Panc1 (cell line): Measurements from ENCODE around the gene PI4K2B. TPM values are rescaled to one million over a fixed set of nuclear protein-coding genes. Genes with fewer than 3 reads are reported as not detected.

Experiments
- ATAC-seq: fragments of 200-7000 bp; cut with Tn5 transposase; 2 replicates; pipeline ENCODE4 v1.9.1; 2020; ENCODE audit warnings: mild to moderate bottlenecking, moderate library complexity
- BruUV-seq: library from RNA; stranded (reverse); fragments of 400-500 nt; replicated peaks from 2 replicates; lab custom pipeline; 2021; lab: Mats Ljungman, UMichigan
- CTCF ChIA-PET: fragments of 300-600 bp; sonication (Branson Sonifier 250); formaldehyde crosslinking; loops from one replicate; lab custom pipeline; 2022; ENCODE audit warnings: antibody characterized with exemption; lab: Charles Lee
- POLR2A ChIA-PET: fragments of 300-600 bp; sonication (Branson Sonifier 250); formaldehyde crosslinking; loops from one replicate; lab custom pipeline; 2022; ENCODE audit warnings: antibody characterized with exemption; lab: Charles Lee
- DNase-seq: peaks from one replicate; pipeline ENCODE4 v3.0.0-alpha.2; 2010; ENCODE audit warnings: low read depth, low spot score
- H3K27ac ChIP-seq: 2 replicates; pipeline ENCODE4 v1.5.1; 2011; ENCODE audit warnings: mild to moderate bottlenecking, low read length, inconsistent platforms
- H3K27me3 ChIP-seq: fragments of 200-500 bp; sonication (Bioruptor generic); 2 replicates; pipeline ENCODE4 v1.6.0; 2014; ENCODE audit warnings: low read length, inconsistent platforms; ENCODE audit not compliant: control insufficient read depth, insufficient read depth
- H3K36me3 ChIP-seq: fragments of 200-500 bp; sonication (Bioruptor generic); 2 replicates; pipeline ENCODE4 v1.5.1; 2014; ENCODE audit warnings: inconsistent platforms, mild to moderate bottlenecking, low read length, moderate library complexity; ENCODE audit not compliant: control insufficient read depth, insufficient read depth
- H3K4me1 ChIP-seq: 2 replicates; pipeline ENCODE4 v1.5.1; 2011; ENCODE audit warnings: inconsistent platforms, mild to moderate bottlenecking, low read length, moderate library complexity; ENCODE audit not compliant: control insufficient read depth, insufficient read depth
- H3K4me3 ChIP-seq, 2 experiments: 2 replicates each; pipeline ENCODE4 v1.5.1; 2011 to 2012; ENCODE audit warnings: low read depth in 2 of 2, low read length in 2 of 2, mild to moderate bottlenecking in 2 of 2, inconsistent platforms in 1 of 2, moderate library complexity in 1 of 2
- H3K9me3 ChIP-seq: fragments of 200-500 bp; sonication (Bioruptor generic); 2 replicates; pipeline ENCODE4 v1.5.1; 2014; ENCODE audit warnings: low read depth, mild to moderate bottlenecking, inconsistent platforms, low read length, moderate library complexity; ENCODE audit not compliant: control insufficient read depth, insufficient read depth
- POLR2AphosphoS5 ChIP-seq: IDR thresholded peaks from 2 replicates; pipeline ENCODE4 v1.6.1; 2012; ENCODE audit warnings: mild to moderate bottlenecking, low read depth, low read length, moderate library complexity
- SIN3A ChIP-seq: IDR thresholded peaks from 2 replicates; pipeline ENCODE4 v1.6.1; 2012; ENCODE audit warnings: low read depth, mild to moderate bottlenecking, low read length, moderate library complexity, borderline replicate concordance; ENCODE audit not compliant: insufficient read depth
- TCF7L2 ChIP-seq: IDR thresholded peaks from 2 replicates; pipeline ENCODE4 v1.6.1; 2011; ENCODE audit warnings: mild to moderate bottlenecking, low read depth, low read length, inconsistent platforms
- in situ Hi-C: cut with HindIII; loops from 2 replicates; pipeline ENCODE4 v1.10.0; 2016; ENCODE audit warnings: low sequenced_read_pairs, low pct_unique_long_range_greater_than_20kb
- intact Hi-C: fragments of 100-400 bp; cut with micrococcal nuclease; formaldehyde crosslinking; loops from one replicate; pipeline ENCODE4 v1.10.0; 2022; ENCODE audit not compliant: unreplicated experiment
- total RNA-seq: library from RNA; stranded (reverse); gene quantifications from one replicate; pipeline ENCODE4 v1.2.1, GENCODE V29; 2021; ENCODE audit not compliant: unreplicated experiment
- TF ChIP-seq, protein P1 (sequence below): fragments of 450-650 bp; IDR thresholded peaks from 2 replicates; pipeline ENCODE4 v1.5.1; 2017; ENCODE audit warnings: mild to moderate bottlenecking
- TF ChIP-seq, protein P2 (sequence below), 2 experiments: IDR thresholded peaks; 2 replicates each; pipeline ENCODE4 v1.6.1; 2011 to 2012; ENCODE audit warnings: low read depth in 2 of 2, control low read depth in 1 of 2, low read length in 1 of 2, mild to moderate bottlenecking in 1 of 2, moderate library complexity in 1 of 2; ENCODE audit not compliant: insufficient read depth in 1 of 2

The PI4K2B gene
- total RNA-seq, 1 experiment from 2014 or later = 9.6 TPM

DNA sequence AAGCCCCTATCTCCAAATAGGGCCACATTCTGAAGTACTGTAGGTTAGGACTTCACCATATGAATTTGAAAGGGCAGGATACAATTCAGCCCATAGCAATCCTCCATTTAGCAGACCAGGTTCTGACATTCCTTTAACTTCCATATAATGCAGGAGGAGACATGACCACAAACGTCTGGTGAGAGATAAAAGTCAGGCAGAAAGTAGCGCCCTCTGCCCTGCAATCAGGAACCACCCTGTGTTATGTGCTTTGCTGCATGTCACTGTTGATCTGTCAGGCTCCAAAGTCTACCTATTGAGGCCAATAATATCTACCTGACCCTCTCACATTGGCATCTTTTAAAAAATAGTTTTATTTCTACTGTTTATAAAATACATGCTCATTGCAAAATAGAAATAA lies 43.4 kb upstream of the PI4K2B start:
- Histone ChIP-seq H3K36me3 (no peaks in the 10 kb centered on the region), H3K27me3 (no peaks in the 10 kb centered on the region), H3K4me3 (no peak overlapping the region), H3K9me3 (no peaks in the 10 kb centered on the region), H3K27ac (no peak overlapping the region), H3K4me1 (no peaks in the 10 kb centered on the region)
- intact Hi-C loops (no loop called here), in situ Hi-C loops (no loop called here)
- ATAC-seq (no peak), DNase-seq (no peak)
- no TSS peak for BruUV-seq
- CTCF ChIA-PET = no interaction called here
- no peak for TF ChIP-seq TCF7L2
- TF ChIP-seq, protein P1, sequence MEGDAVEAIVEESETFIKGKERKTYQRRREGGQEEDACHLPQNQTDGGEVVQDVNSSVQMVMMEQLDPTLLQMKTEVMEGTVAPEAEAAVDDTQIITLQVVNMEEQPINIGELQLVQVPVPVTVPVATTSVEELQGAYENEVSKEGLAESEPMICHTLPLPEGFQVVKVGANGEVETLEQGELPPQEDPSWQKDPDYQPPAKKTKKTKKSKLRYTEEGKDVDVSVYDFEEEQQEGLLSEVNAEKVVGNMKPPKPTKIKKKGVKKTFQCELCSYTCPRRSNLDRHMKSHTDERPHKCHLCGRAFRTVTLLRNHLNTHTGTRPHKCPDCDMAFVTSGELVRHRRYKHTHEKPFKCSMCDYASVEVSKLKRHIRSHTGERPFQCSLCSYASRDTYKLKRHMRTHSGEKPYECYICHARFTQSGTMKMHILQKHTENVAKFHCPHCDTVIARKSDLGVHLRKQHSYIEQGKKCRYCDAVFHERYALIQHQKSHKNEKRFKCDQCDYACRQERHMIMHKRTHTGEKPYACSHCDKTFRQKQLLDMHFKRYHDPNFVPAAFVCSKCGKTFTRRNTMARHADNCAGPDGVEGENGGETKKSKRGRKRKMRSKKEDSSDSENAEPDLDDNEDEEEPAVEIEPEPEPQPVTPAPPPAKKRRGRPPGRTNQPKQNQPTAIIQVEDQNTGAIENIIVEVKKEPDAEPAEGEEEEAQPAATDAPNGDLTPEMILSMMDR = no peak
- TF ChIP-seq, protein P2, sequence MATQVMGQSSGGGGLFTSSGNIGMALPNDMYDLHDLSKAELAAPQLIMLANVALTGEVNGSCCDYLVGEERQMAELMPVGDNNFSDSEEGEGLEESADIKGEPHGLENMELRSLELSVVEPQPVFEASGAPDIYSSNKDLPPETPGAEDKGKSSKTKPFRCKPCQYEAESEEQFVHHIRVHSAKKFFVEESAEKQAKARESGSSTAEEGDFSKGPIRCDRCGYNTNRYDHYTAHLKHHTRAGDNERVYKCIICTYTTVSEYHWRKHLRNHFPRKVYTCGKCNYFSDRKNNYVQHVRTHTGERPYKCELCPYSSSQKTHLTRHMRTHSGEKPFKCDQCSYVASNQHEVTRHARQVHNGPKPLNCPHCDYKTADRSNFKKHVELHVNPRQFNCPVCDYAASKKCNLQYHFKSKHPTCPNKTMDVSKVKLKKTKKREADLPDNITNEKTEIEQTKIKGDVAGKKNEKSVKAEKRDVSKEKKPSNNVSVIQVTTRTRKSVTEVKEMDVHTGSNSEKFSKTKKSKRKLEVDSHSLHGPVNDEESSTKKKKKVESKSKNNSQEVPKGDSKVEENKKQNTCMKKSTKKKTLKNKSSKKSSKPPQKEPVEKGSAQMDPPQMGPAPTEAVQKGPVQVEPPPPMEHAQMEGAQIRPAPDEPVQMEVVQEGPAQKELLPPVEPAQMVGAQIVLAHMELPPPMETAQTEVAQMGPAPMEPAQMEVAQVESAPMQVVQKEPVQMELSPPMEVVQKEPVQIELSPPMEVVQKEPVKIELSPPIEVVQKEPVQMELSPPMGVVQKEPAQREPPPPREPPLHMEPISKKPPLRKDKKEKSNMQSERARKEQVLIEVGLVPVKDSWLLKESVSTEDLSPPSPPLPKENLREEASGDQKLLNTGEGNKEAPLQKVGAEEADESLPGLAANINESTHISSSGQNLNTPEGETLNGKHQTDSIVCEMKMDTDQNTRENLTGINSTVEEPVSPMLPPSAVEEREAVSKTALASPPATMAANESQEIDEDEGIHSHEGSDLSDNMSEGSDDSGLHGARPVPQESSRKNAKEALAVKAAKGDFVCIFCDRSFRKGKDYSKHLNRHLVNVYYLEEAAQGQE (IDR thresholded peaks at IDR 0.05; ENCODE audit: insufficient read depth in 1 of 2, low read depth in 2 of 2, low read length in 1 of 2) = no peak
- TF ChIP-seq SIN3A = no peak
- TF ChIP-seq POLR2AphosphoS5 = no peak
- POLR2A ChIA-PET = no interaction called here

DNA sequence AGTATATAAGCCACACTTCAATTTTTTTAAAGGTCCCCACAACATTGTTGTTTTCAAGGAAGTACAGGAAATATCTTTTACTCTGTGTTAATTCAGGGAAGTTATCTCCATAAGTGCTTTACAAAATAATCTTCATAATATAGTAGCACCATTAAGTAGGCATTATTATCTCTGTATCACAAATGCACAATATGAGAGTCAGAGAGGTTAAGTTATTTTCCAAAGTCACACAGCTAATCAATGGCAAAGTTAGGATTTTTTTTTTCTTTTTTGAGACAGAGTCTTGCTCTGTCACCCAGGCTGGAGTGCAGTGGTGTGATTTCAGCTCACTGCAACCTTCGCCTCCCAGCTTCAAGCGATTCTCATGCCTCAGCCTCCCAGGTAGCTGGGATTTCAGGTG lies 35.1 kb upstream of the PI4K2B start:
- Histone ChIP-seq H3K27ac (no peak overlapping the region), H3K4me1 (no peaks in the 10 kb centered on the region), H3K4me3 (no peak overlapping the region), H3K9me3 (no peaks in the 10 kb centered on the region), H3K27me3 (no peaks in the 10 kb centered on the region), H3K36me3 (no peaks in the 10 kb centered on the region)
- ATAC-seq (no peak), DNase-seq (no peak)
- ChIA-PET CTCF (no interaction called here), POLR2A (no interaction called here)
- no TSS peak for BruUV-seq
- in situ Hi-C loops = no loop called here
- TF ChIP-seq, protein P1 = no peak
- TF ChIP-seq SIN3A (no peak), POLR2AphosphoS5 (no peak), TCF7L2 (no peak)
- TF ChIP-seq, protein P2 (IDR thresholded peaks at IDR 0.05; ENCODE audit: insufficient read depth in 1 of 2, low read depth in 2 of 2, low read length in 1 of 2) = no peak
- intact Hi-C loops = no loop called here
